Spleen (tissue), 11 donors: Measurements from ENCODE around the gene ALAD. TPM values are rescaled to one million over a fixed set of nuclear protein-coding genes. Genes with fewer than 3 reads are reported as not detected.

Experiments used
- DNase-seq: peaks from one replicate; pipeline ENCODE4 v3.0.0-alpha.2; 2020
- H3K27ac ChIP-seq, 8 donors: fragments of 200-600 bp; sonication (generic) in 7 of 8; 1 replicate in 4 of 8; 2 replicates in 4 of 8; pipeline versions ENCODE4 v1.5.0 to v1.8.0; 2016 to 2021; ENCODE audit warnings: inconsistent platforms in 4 of 8, mild to moderate bottlenecking in 4 of 8, moderate library complexity in 1 of 8
- H3K27me3 ChIP-seq, 7 donors: fragments of 200-600 bp; sonication (generic) in 6 of 7; replicated peaks in 1 of 7; 1 replicate in 4 of 7; 2 replicates in 3 of 7; pipeline versions ENCODE4 v1.5.0 to v1.8.0; 2016 to 2021; ENCODE audit warnings: inconsistent platforms in 3 of 7, mild to moderate bottlenecking in 1 of 7
- H3K36me3 ChIP-seq, 6 donors: fragments of 200-600 bp; sonication (generic) in 5 of 6; 1 replicate in 4 of 6; 2 replicates in 2 of 6; pipeline versions ENCODE4 v1.5.0 to v1.8.0; 2016 to 2021; ENCODE audit warnings: inconsistent platforms in 2 of 6
- H3K4me1 ChIP-seq, 6 donors: fragments of 200-600 bp; sonication (generic) in 5 of 6; 1 replicate in 3 of 6; 2 replicates in 3 of 6; pipeline versions ENCODE4 v1.5.0 to v1.8.0; 2016 to 2021; ENCODE audit warnings: inconsistent platforms in 3 of 6
- H3K4me3 ChIP-seq, 8 donors: fragments of 200-600 bp; sonication (generic) in 7 of 8; 1 replicate in 4 of 8; 2 replicates in 4 of 8; pipeline versions ENCODE4 v1.5.0 to v1.8.0; 2016 to 2021; ENCODE audit warnings: inconsistent platforms in 4 of 8, mild to moderate bottlenecking in 4 of 8, moderate library complexity in 2 of 8
- H3K9me3 ChIP-seq, 8 donors: fragments of 200-600 bp; sonication (generic) in 7 of 8; 1 replicate in 4 of 8; 2 replicates in 4 of 8; pipeline versions ENCODE4 v1.5.0 to v1.8.0; 2016 to 2021; ENCODE audit warnings: inconsistent platforms in 4 of 8
- CTCF ChIP-seq, 11 experiments: fragments of 200-600 bp in 7 of 11; fragments of 450-650 bp in 4 of 11; sonication (generic) in 4 of 11; IDR thresholded peaks in 8 of 11; conservative IDR thresholded peaks in 3 of 11; 1 replicate in 7 of 11; 2 replicates in 4 of 11; pipeline versions ENCODE4 v1.4.0 to v1.8.0; 2016 to 2021; ENCODE audit warnings: antibody characterized with exemption in 11 of 11, inconsistent platforms in 4 of 11, mild to moderate bottlenecking in 1 of 11
- POLR2A ChIP-seq, 3 donors: fragments of 450-650 bp; IDR thresholded peaks; one replicate each; pipeline ENCODE4 v1.5.1; 2017; ENCODE audit warnings: antibody characterized with exemption in 3 of 3, mild to moderate bottlenecking in 1 of 3
- POLR2AphosphoS5 ChIP-seq, 3 donors: sonication (generic); formaldehyde crosslinking; IDR thresholded peaks; one replicate each; pipeline ENCODE4 v1.5.1; 2017; ENCODE audit warnings: antibody characterized with exemption in 3 of 3
- WGBS, 5 donors: extraction: QIAGEN DNeasy Blood & Tissue Kit in 3 of 5; methylation state at CpG; one replicate each; pipeline versions ENCODE4 v1.1.5 to v1.1.7; 2013 to 2018; 5-methylcytosine and 5-hydroxymethylcytosine counted together
- intact Hi-C: fragments of 100-400 bp; cut with DNase I; formaldehyde crosslinking; loops from one replicate; pipeline ENCODE4 v1.15.0; 2023; ENCODE audit warnings: low total_unique reads
- polyA plus RNA-seq, 3 donors: library from polyadenylated mRNA; stranded (reverse); fragments of 200-250 nt; gene quantifications; one replicate each; pipeline ENCODE4 v1.2.1, GENCODE V29; 2013
- total RNA-seq, 7 donors: library from RNA; depleted of rRNA in 3 of 7; stranded (reverse); fragments of >200 nt in 3 of 7; fragmentation: NEBNext Ultra II Directional in 4 of 7; extraction: Animal tissue kit (Norgen Biotek cat#: 25700) in 4 of 7; gene quantifications; one replicate each; pipeline versions ENCODE4 v1.1.0 to v1.2.1, GENCODE V29; 2016 to 2021
- donor health status: healthy with polysubstance abuse.
- donor health status: DM: no; HTN: no; CAD: no; lungs with moderate emphysema.
- donor health status: DM: no; HTN: no; CAD: no.
- donor health status: Bipolar disorder and iron deficiency.
- donor health status: healthy.
- donor health status: DM: no; HTN: no; CAD: no.
- donor health status: DM: yes; HTN: yes; CAD: no.

The ALAD gene
- total and polyA plus RNA-seq, 10 donors: 14.4 to 31.1 (median 25.5) TPM

- no peaks in the 10 kb centered on the region for H3K27me3 ChIP-seq
- TF ChIP-seq CTCF (IDR thresholded peaks at IDR 0.05 in 8 of 11, conservative IDR thresholded peaks at IDR 0.05 in 3 of 11): no peak
- no peak for TF ChIP-seq POLR2A (IDR thresholded peaks at IDR 0.05)
- TF ChIP-seq POLR2AphosphoS5 (IDR thresholded peaks at IDR 0.05): no peak
- H3K36me3 ChIP-seq: no peaks in the 10 kb centered on the region
- H3K9me3 ChIP-seq: no peaks in the 10 kb centered on the region
- no peak overlapping the region for H3K27ac ChIP-seq
- WGBS, 5 donors: 64 to 92% (median 76%) methylated on average over 3 of the region's 3 CpGs
- DNase-seq: no peak
- no peak overlapping the region for H3K4me3 ChIP-seq
- peaks cover 0 to 5% (median 0%) of the 10 kb centered on the region in 6 donors for H3K4me1 ChIP-seq
- intact Hi-C loops: no loop called here
Measured at GRCh38 chr9:113363336-113363735, 37.7 kb downstream of the ALAD start.

DNA sequence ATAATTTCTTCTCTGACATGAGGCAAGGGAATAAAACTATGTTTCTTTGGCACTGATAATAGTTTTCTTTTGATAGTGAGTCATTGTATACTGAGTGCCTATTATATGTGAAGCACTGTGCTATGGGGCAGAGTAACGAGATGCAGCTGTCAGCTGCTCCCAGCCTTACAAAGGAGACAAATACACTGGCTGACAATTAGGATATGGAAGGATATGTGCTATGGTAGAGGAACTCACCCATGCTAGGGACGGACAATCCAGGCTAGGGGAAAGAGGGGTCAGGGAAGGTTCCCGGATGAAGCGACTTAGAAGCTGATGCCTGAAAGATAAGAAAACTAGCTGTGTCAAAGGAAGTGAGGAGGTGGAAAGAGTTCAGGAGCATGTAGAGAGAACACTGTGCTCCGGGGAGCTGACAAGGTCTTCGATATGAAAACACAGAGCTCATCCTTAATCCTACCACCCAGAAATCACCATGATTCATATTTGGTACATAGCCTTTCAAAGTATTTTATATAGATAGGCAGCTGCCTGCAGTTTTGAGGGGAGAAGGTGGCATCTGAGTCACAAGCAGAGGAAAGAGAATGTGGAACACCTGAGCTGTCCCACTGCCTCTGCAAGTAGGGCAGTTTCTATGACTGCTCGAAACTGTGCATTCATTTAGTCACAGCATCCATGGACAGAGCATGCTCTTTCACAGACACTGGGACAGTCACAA is 39.6 kb downstream of the ALAD start:
- WGBS, 5 donors: 67 to 81% (median 73%) methylated on average over 7 of the region's 7 CpGs
- no peak for DNase-seq
- H3K4me1 ChIP-seq: peaks cover 0 to 5% (median 0%) of the 10 kb centered on the region in 6 donors
- no peak overlapping the region for H3K4me3 ChIP-seq
- intact Hi-C loops: no loop called here
- no peak overlapping the region for H3K27ac ChIP-seq
- no peak for TF ChIP-seq CTCF (IDR thresholded peaks at IDR 0.05 in 8 of 11, conservative IDR thresholded peaks at IDR 0.05 in 3 of 11)
- no peaks in the 10 kb centered on the region for H3K36me3 ChIP-seq
- no peaks in the 10 kb centered on the region for H3K9me3 ChIP-seq
- H3K27me3 ChIP-seq: no peaks in the 10 kb centered on the region

DNA sequence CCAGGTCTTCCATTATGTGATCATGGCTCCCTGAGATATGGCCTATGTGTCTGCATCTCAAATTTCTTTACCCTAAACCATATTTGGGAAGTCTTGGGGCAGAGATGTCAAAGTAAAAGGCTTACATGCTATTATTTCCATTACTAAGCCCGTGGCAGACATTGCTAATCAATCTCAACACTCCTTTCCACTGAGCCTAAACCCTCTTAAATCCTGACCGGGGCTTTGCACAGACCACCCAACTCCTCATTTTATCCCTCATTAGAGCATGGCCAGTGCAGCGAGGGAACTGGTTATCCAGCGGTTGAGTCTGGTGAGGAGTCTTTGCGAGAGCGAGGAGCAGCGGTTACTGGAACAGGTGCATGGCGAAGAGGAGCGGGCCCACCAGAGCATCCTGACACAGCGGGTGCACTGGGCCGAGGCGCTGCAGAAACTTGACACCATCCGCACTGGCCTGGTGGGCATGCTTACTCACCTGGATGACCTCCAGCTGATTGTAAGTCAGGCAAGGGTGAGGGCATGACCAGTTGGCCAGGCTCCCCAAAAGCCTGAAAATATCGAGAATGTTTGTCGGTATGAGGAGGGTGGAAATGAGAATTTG is 40.7 kb downstream of the ALAD start:
- Histone ChIP-seq H3K4me3 (no peak overlapping the region), H3K4me1 (peaks cover 0 to 3% (median 0%) of the 10 kb centered on the region in 6 donors), H3K9me3 (no peaks in the 10 kb centered on the region), H3K27ac (no peak overlapping the region), H3K27me3 (no peaks in the 10 kb centered on the region), H3K36me3 (no peaks in the 10 kb centered on the region)
- 89 to 94% (median 92%) methylated on average over 15 of the region's 15 CpGs for WGBS, 5 donors
- TF ChIP-seq POLR2A (IDR thresholded peaks at IDR 0.05) (no peak), POLR2AphosphoS5 (IDR thresholded peaks at IDR 0.05) (no peak), CTCF (IDR thresholded peaks at IDR 0.05 in 8 of 11, conservative IDR thresholded peaks at IDR 0.05 in 3 of 11) (no peak)
- intact Hi-C loops: no loop called here
- DNase-seq: no peak

DNA sequence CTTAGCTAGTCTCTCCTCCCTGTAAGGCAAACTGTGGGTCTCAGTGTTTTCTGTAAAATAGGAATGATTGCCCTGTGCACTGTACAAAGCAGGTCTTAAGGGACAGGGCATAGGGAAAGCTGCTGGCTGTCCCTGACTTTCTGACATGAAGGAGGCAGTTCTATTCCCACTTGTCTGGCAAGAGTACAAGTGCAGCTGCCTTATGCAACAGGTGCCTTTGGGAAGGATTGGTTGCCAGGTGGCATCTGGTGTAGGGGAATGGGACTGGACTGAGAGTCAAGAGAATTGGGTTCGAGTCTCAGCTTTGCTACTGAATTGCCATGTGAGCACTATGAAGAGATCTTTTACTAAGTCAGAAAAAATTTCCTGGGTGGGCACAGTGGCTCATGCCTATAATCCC is 41.7 kb downstream of the ALAD start:
- H3K4me1 ChIP-seq: no peaks in the 10 kb centered on the region
- H3K27ac ChIP-seq: no peak overlapping the region
- H3K36me3 ChIP-seq: no peaks in the 10 kb centered on the region
- DNase-seq: no peak
- no peak overlapping the region for H3K4me3 ChIP-seq
- intact Hi-C loops: no loop called here
- H3K27me3 ChIP-seq: no peaks in the 10 kb centered on the region
- TF ChIP-seq POLR2A (IDR thresholded peaks at IDR 0.05) (no peak), POLR2AphosphoS5 (IDR thresholded peaks at IDR 0.05) (no peak), CTCF (IDR thresholded peaks at IDR 0.05 in 8 of 11, conservative IDR thresholded peaks at IDR 0.05 in 3 of 11) (no peak)
- H3K9me3 ChIP-seq: no peaks in the 10 kb centered on the region
- WGBS, 5 donors: 57 to 100% (median 92%) methylated on average over 1 of the region's 1 CpG
